Activated naive CD8-positive, alpha-beta T cell treated with anti-CD3 and anti-CD28 coated beads, Interleukin-2, amount 50 U/mL, for 24 hours (primary cell): ENCODE measurements around the gene KRT2.

Source experiments
- ATAC-seq: fragments of 150-1000 bp; cut with Tn5 transposase; one replicate; pipeline ENCODE4 v1.10.0; 2021
- DNase-seq: peaks from one replicate; pipeline ENCODE4 v3.0.0; 2021
- H3K27ac Mint-ChIP-seq: one replicate; pipeline ENCODE4 v1.8.0; 2021; ENCODE audit warnings: mild to moderate bottlenecking, mixed read lengths
- H3K27me3 Mint-ChIP-seq: one replicate; pipeline ENCODE4 v1.8.0; 2021; ENCODE audit warnings: mixed read lengths
- H3K36me3 Mint-ChIP-seq: one replicate; pipeline ENCODE4 v1.8.0; 2021; ENCODE audit warnings: low read depth, mixed read lengths
- H3K4me1 Mint-ChIP-seq: one replicate; pipeline ENCODE4 v1.8.0; 2021; ENCODE audit warnings: mixed read lengths
- H3K4me3 Mint-ChIP-seq: one replicate; pipeline ENCODE4 v1.8.0; 2021; ENCODE audit warnings: mild to moderate bottlenecking, moderate library complexity, mixed read lengths
- H3K9me3 Mint-ChIP-seq: one replicate; pipeline ENCODE4 v1.8.0; 2021; ENCODE audit warnings: mixed read lengths

The KRT2 gene

GRCh38 chr12:52614381-52615207 lies 37.4 kb downstream of the KRT2 start:
- no peaks in the 10 kb centered on the region for H3K27me3 Mint-ChIP-seq

GRCh38 chr12:52613384-52614030 lies 38.5 kb downstream of the KRT2 start:
- ATAC-seq (no peak), DNase-seq (no peak)
- no peaks in the 10 kb centered on the region for H3K9me3 Mint-ChIP-seq
- H3K27ac Mint-ChIP-seq = no peak overlapping the region
- H3K27me3 Mint-ChIP-seq = no peaks in the 10 kb centered on the region
- H3K36me3 Mint-ChIP-seq = no peaks in the 10 kb centered on the region
- peaks cover 87% of the 10 kb centered on the region for H3K4me1 Mint-ChIP-seq
- no peak overlapping the region for H3K4me3 Mint-ChIP-seq

More at GRCh38 chr12:52614381-52615207, 37.4 kb downstream of the KRT2 start:
- DNase-seq (no peak), ATAC-seq (peak; percentile 2)
- Mint-ChIP-seq H3K4me1 (peaks cover 79% of the 10 kb centered on the region), H3K9me3 (no peaks in the 10 kb centered on the region), H3K4me3 (no peak overlapping the region), H3K36me3 (no peaks in the 10 kb centered on the region), H3K27ac (no peak overlapping the region)

DNA sequence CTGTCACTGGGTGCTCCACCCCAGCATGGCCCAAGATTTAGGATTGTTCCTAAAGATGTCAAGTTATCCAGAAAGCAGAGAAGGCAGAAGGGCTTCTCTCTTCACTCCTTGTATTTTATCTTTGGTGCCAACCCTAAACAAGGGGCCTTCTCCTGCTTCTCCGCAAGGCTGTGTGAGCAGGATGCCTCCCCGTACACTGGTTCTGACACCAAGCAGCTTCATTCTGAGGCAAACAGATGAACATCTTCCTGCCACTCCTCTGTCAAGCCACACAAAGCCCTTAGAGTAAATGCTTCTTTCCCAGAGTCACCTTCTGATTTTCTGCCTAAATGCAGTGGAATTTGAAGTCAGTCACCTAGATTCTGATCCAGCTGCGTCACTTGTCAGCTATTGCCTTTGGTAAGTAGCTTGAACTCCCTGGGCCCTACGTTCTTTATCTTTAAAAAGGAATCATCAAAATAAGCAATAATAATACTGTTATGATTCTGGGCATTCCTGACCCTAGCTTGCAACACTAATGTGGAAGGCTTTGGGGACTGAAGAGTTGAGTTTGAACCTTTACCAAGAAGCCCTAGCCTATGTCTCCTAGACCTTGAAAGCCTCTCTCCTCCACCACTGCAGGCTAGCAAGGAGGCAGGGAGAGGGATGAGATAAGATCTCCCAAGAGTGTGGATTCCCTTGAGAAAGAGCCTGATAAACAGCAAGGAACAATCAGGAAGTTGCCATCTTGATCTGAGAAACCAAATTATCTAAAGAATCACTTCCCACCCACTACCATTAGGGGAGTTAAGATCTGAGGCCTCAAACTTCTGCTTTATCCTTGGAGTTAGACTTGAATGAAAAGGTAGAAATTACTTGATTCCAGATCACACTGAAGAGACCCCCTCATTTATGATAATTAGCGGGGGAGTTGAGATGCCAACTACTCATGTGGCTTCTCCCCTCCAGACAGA lies 39.3 kb downstream of the KRT2 start:
- Mint-ChIP-seq H3K27ac (no peak overlapping the region), H3K36me3 (no peaks in the 10 kb centered on the region), H3K27me3 (no peaks in the 10 kb centered on the region), H3K9me3 (no peaks in the 10 kb centered on the region), H3K4me3 (no peak overlapping the region), H3K4me1 (peaks cover 94% of the 10 kb centered on the region)
- ATAC-seq (no peak), DNase-seq (no peak)

DNA sequence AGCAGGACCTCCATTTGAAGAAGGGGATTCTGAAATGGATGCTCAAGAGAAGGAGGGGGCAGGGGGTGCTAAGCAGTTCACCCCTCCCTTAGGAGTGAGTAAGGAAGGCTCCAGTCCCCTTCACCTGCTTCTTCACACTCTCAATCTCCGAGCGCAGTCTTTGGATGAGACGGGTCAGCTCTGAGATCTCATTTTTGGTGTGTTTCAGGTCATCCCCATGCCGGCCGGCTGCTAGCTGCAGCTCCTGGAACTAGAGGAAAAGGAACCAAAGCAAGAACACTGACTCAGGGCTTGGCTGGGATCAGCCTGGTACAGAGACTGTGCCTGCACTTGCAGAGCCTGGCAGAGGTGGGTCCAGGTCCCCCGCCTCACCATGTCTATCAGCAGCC lies 40.9 kb downstream of the KRT2 start:
- DNase-seq = no peak
- H3K4me3 Mint-ChIP-seq = no peak overlapping the region
- H3K36me3 Mint-ChIP-seq = no peaks in the 10 kb centered on the region
- no peaks in the 10 kb centered on the region for H3K9me3 Mint-ChIP-seq
- H3K4me1 Mint-ChIP-seq = peaks cover 92% of the 10 kb centered on the region
- H3K27ac Mint-ChIP-seq = no peak overlapping the region
- no peaks in the 10 kb centered on the region for H3K27me3 Mint-ChIP-seq
- no peak for ATAC-seq

GRCh38 chr12:52608826-52609630 lies 43.0 kb downstream of the KRT2 start:
- DNase-seq = no peak
- Mint-ChIP-seq H3K9me3 (no peaks in the 10 kb centered on the region), H3K27ac (no peak overlapping the region)

DNA sequence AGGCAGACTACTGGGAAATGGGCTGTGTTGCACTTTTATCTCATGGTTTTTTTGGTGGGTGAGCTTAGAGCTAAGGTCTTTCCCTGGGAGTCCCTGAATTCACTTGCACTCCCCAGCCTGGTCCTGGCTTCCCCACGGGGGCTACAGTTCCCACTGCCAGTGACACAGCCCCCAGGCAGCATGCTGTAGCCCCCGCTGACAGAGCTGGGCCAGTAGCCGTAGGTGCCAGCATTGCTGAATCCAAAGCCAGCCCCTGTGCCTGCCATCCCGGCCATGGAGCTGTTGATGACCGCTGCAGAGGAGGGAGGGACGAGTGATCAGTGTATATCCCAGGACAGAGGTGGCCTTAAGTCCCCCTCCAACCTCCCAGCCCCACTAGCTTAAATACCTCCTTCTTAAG lies 43.9 kb downstream of the KRT2 start:
- no peak for ATAC-seq
- Mint-ChIP-seq H3K4me3 (no peak overlapping the region), H3K4me1 (peaks cover 90% of the 10 kb centered on the region), H3K27ac (no peak overlapping the region), H3K9me3 (no peaks in the 10 kb centered on the region), H3K36me3 (no peaks in the 10 kb centered on the region), H3K27me3 (no peaks in the 10 kb centered on the region)
- DNase-seq = no peak

More at GRCh38 chr12:52608826-52609630, 43.0 kb downstream of the KRT2 start:
- Mint-ChIP-seq H3K36me3 (no peaks in the 10 kb centered on the region), H3K4me3 (no peak overlapping the region), H3K27me3 (no peaks in the 10 kb centered on the region), H3K4me1 (peaks cover 90% of the 10 kb centered on the region)
- ATAC-seq = no peak

DNA sequence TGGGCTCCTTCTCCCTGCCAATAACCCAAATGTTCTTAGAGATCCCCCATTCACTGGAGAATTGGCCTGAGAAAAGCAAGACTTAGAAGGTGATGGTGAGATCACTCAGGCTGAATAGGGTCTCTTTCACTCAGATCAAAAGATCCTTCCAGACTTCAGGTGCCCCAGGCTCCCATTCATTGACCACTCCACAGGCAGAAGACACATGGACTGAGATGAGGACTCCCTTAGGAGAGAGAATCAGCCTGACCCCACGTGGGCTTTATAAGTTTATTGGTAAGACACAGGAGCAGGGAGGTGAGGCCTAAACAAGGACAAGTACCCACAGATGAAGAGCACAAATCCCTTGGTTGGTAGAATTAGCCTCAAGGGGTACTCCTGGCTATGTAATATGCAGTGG lies 44.7 kb downstream of the KRT2 start:
- peaks cover 90% of the 10 kb centered on the region for H3K4me1 Mint-ChIP-seq
- H3K36me3 Mint-ChIP-seq = no peaks in the 10 kb centered on the region
- ATAC-seq (no peak), DNase-seq (no peak)
- H3K4me3 Mint-ChIP-seq = no peak overlapping the region
- no peak overlapping the region for H3K27ac Mint-ChIP-seq
- no peaks in the 10 kb centered on the region for H3K9me3 Mint-ChIP-seq
- no peaks in the 10 kb centered on the region for H3K27me3 Mint-ChIP-seq

GRCh38 chr12:52606581-52607218 lies 45.3 kb downstream of the KRT2 start:
- Mint-ChIP-seq H3K4me1 (peaks cover 85% of the 10 kb centered on the region), H3K27ac (no peak overlapping the region), H3K36me3 (no peaks in the 10 kb centered on the region), H3K27me3 (no peaks in the 10 kb centered on the region), H3K4me3 (no peak overlapping the region), H3K9me3 (no peaks in the 10 kb centered on the region)
- DNase-seq (no peak), ATAC-seq (no peak)

DNA sequence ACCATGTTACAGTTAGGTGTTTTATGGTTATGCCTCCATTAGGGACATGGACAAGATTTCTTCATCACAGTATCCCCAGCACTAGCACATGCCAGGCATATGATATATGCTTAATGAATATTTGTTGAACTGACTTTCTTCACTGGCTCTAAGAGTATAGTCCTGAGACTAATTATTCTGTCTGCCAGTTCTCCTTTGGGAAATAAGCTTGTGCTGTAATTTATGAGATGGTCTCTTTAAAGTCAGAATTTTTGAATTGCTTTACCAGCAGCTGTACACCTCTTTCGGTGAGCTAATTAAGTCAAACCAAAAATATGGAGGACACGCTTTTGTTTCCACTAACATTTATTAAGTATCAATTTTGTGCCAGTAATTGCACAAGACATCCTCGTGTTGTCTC lies 45.9 kb downstream of the KRT2 start:
- H3K9me3 Mint-ChIP-seq = no peaks in the 10 kb centered on the region
- H3K4me3 Mint-ChIP-seq = no peak overlapping the region
- no peaks in the 10 kb centered on the region for H3K27me3 Mint-ChIP-seq
- ATAC-seq = no peak
- no peak for DNase-seq
- H3K27ac Mint-ChIP-seq = no peak overlapping the region
- peaks cover 79% of the 10 kb centered on the region for H3K4me1 Mint-ChIP-seq
- H3K36me3 Mint-ChIP-seq = no peaks in the 10 kb centered on the region

DNA sequence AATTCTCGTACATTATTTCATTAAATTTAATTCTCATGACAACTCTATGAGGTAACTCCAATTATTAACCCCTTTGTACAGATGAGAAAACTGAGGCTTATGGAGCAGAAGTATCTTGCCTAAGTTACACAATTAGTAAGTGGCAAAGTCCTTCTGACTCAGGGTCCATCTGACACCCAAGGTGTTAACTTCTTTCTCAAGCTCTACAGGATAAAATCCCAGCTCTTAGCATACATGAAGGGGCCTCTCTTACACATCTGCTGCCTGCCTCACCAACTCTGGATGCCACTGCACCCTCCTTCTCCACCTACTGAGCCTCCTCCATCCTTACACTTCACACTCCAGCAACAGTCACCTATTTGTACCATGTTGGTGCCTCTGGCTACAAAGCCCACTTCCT lies 46.5 kb downstream of the KRT2 start:
- no peaks in the 10 kb centered on the region for H3K9me3 Mint-ChIP-seq
- DNase-seq = no peak
- H3K4me3 Mint-ChIP-seq = no peak overlapping the region
- ATAC-seq = no peak
- H3K27me3 Mint-ChIP-seq = no peaks in the 10 kb centered on the region
- H3K4me1 Mint-ChIP-seq = peaks cover 73% of the 10 kb centered on the region
- no peaks in the 10 kb centered on the region for H3K36me3 Mint-ChIP-seq
- no peak overlapping the region for H3K27ac Mint-ChIP-seq

- Mint-ChIP-seq H3K4me3 (no peak overlapping the region), H3K9me3 (no peaks in the 10 kb centered on the region), H3K36me3 (no peaks in the 10 kb centered on the region), H3K27ac (no peak overlapping the region), H3K4me1 (peaks cover 68% of the 10 kb centered on the region), H3K27me3 (no peaks in the 10 kb centered on the region)
- DNase-seq (no peak), ATAC-seq (no peak)
Measured at GRCh38 chr12:52604859-52605258, 47.2 kb downstream of the KRT2 start.

- Mint-ChIP-seq H3K36me3 (no peaks in the 10 kb centered on the region), H3K9me3 (no peaks in the 10 kb centered on the region), H3K27ac (no peak overlapping the region), H3K27me3 (no peaks in the 10 kb centered on the region), H3K4me1 (peaks cover 54% of the 10 kb centered on the region), H3K4me3 (no peak overlapping the region)
- peak; percentile 59 for ATAC-seq
- DNase-seq = no peak
Measured at GRCh38 chr12:52603314-52603713, 48.7 kb downstream of the KRT2 start.

- no peak overlapping the region for H3K4me3 Mint-ChIP-seq
- peaks cover 47% of the 10 kb centered on the region for H3K4me1 Mint-ChIP-seq
- H3K27me3 Mint-ChIP-seq = no peaks in the 10 kb centered on the region
- H3K9me3 Mint-ChIP-seq = no peaks in the 10 kb centered on the region
- DNase-seq (no peak), ATAC-seq (no peak)
- no peak overlapping the region for H3K27ac Mint-ChIP-seq
- H3K36me3 Mint-ChIP-seq = no peaks in the 10 kb centered on the region
Measured at GRCh38 chr12:52602552-52602951, 49.5 kb downstream of the KRT2 start.
